Hepatocyte (in vitro differentiated cells): ENCODE results near the gene PRKAR1A.

Experiments
- EZH2 ChIP-seq: fragments of 200-600 bp; sonication (generic); IDR thresholded peaks from 2 replicates; pipeline ENCODE4 v1.6.1; 2016; ENCODE audit warnings: antibody characterized with exemption, mild to moderate bottlenecking, borderline replicate concordance
- EZH2phosphoT487 ChIP-seq: fragments of 200-600 bp; sonication (generic); IDR thresholded peaks from one replicate; pipeline ENCODE4 v1.6.1; 2018; ENCODE audit warnings: antibody characterized with exemption, mild to moderate bottlenecking, low read depth, moderate library complexity; ENCODE audit not compliant: unreplicated experiment, severe bottlenecking
- TF ChIP-seq, protein P1 (sequence below): fragments of 200-600 bp; sonication (generic); IDR thresholded peaks from 2 replicates; pipeline ENCODE4 v1.5.1; 2016; ENCODE audit warnings: antibody characterized with exemption, mild to moderate bottlenecking; ENCODE audit not compliant: poor library complexity

DNA sequence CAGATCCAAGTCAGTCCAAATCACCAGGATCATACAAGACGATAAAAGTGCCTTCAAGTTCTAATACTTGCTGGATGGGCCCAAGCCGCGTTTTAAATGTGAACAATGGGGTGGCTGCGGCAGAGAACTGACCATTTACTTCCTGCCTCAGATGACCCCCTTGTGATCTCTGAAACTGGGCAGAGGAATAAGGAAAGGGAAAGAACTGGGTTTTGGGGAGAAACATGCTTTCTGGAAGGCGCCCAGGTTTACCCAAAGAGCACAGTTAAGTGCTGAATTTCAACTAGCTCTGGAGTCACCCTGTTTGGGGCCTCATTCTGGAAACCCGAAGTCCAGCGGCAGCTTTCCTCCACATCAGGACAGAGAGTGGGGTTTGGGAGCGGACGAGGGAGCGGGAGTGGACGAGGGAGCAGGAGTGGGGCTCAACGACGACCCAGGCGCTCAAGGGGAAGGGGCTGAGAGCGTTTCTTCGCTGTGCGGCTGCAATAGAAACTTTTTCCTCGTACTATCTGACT is 87.4 kb downstream of the PRKAR1A start:
- TF ChIP-seq, protein P1, sequence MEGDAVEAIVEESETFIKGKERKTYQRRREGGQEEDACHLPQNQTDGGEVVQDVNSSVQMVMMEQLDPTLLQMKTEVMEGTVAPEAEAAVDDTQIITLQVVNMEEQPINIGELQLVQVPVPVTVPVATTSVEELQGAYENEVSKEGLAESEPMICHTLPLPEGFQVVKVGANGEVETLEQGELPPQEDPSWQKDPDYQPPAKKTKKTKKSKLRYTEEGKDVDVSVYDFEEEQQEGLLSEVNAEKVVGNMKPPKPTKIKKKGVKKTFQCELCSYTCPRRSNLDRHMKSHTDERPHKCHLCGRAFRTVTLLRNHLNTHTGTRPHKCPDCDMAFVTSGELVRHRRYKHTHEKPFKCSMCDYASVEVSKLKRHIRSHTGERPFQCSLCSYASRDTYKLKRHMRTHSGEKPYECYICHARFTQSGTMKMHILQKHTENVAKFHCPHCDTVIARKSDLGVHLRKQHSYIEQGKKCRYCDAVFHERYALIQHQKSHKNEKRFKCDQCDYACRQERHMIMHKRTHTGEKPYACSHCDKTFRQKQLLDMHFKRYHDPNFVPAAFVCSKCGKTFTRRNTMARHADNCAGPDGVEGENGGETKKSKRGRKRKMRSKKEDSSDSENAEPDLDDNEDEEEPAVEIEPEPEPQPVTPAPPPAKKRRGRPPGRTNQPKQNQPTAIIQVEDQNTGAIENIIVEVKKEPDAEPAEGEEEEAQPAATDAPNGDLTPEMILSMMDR: no peak
- TF ChIP-seq EZH2 (no peak), EZH2phosphoT487 (no peak)
